IPS-NIHi7 (cell line): ENCODE data around the gene PIGBOS1.

ENCODE experiments used
- DNase-seq: peaks from one replicate; pipeline ENCODE4 v3.0.0; 2012; ENCODE audit warnings: mixed read lengths; ENCODE audit errors: extremely low spot score

PIGBOS1 gene

GRCh38 chr15:55267401-55268175 is 51.3 kb downstream of the PIGBOS1 start:
- DNase-seq = no peak
